Heart left ventricle (tissue), 13 donors: ENCODE measurements around the gene ARVCF.

Source experiments
- POLR2A ChIP-seq, 2 donors: fragments of 450-650 bp; IDR thresholded peaks; one replicate each; pipeline ENCODE4 v1.6.1; 2017; ENCODE audit warnings: antibody characterized with exemption in 2 of 2, mild to moderate bottlenecking in 2 of 2, moderate library complexity in 2 of 2
- TF ChIP-seq, protein P1 (sequence below), 12 donors: fragments of 200-600 bp; sonication (generic) in 4 of 12; IDR thresholded peaks; one replicate each; pipeline versions ENCODE4 v1.5.0 to v1.8.0; 2018 to 2022; ENCODE audit warnings: antibody characterized with exemption in 12 of 12, mild to moderate bottlenecking in 5 of 12
- donor health status: ischemic (EF 13 %, LVEDD 7.1; RV severe dilation, severe dysfunction).
- donor health status: DM: no; HTN: yes; CAD: no.
- donor health status: DM: no; HTN: no; CAD: no.
- donor health status: ischemic (EF 25% LVEDD 6.9; RV normal size, moderate dysfunction).
- donor health status: ischemic (EF 25% LVEDD 5.7; RV mildly dilated, moderate dysfunction).
- donor health status: ischemic (EF 35%, LVEDD 5.7; RV mildly dilated, moderate dysfunction).
- donor health status: nonischemic (EF 11% LVEDD 7.7; RV severe dilation, severe dysfunction).
- donor health status: DM: yes; HTN: yes; CAD: no.
- donor health status: PGD.
- donor health status: ischemic (EF 29% LVEDD 5.4; RV normal size, mild dysfunction).
- donor health status: nonischemic (EF 23%, LVEDD 6.1; RV moderate dilation, normal function).

DNA sequence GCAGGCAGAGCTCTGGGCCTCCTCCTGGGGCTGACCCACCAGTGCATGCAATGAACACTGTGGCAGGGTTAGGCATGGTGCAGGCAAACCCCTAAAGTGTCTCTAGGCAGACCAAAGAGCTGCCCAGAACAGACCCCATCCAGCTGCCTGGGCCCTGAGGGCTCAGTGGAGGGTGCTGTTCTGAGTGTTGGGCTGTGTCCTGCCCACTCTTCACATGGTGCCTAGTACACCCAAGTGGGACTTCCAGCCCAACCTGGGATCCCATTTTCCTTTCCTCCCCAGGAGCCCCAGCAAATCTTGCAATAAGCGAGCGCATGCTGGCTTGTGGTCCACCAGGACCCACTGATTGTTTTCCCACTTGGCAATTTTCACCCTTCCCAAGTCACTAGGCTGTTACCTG, 26.4 kb downstream of the ARVCF start:
- TF ChIP-seq, protein P1, sequence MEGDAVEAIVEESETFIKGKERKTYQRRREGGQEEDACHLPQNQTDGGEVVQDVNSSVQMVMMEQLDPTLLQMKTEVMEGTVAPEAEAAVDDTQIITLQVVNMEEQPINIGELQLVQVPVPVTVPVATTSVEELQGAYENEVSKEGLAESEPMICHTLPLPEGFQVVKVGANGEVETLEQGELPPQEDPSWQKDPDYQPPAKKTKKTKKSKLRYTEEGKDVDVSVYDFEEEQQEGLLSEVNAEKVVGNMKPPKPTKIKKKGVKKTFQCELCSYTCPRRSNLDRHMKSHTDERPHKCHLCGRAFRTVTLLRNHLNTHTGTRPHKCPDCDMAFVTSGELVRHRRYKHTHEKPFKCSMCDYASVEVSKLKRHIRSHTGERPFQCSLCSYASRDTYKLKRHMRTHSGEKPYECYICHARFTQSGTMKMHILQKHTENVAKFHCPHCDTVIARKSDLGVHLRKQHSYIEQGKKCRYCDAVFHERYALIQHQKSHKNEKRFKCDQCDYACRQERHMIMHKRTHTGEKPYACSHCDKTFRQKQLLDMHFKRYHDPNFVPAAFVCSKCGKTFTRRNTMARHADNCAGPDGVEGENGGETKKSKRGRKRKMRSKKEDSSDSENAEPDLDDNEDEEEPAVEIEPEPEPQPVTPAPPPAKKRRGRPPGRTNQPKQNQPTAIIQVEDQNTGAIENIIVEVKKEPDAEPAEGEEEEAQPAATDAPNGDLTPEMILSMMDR (IDR thresholded peaks at IDR 0.05) = no peak
- no peak for TF ChIP-seq POLR2A (IDR thresholded peaks at IDR 0.05)
